ENCODE measurements around the gene PTPRE.

- TF ChIP-seq GATA2 (IDR thresholded peaks at IDR 0.05; ENCODE audit: low read depth, low read length), result no peak
- TF ChIP-seq GATA3 (IDR thresholded peaks at IDR 0.05; ENCODE audit: low read depth, low read length), result no peak
These were observed 164.5 kb downstream of the PTPRE start for GRCh38 chr10:128071417-128071782.

All from SH-SY5Y (cell line).